GM12864 (cell line): Measurements from ENCODE around the gene TRPM1.

Experiments
- DNase-seq: peaks from one replicate; pipeline ENCODE4 v3.0.0-alpha.2; 2011; ENCODE audit warnings: low read depth
- H3K4me3 ChIP-seq: 2 replicates; pipeline ENCODE4 v1.5.1; 2011; ENCODE audit warnings: mild to moderate bottlenecking, low read depth, low read length, control low read depth
- TF ChIP-seq, protein P1 (sequence below): IDR thresholded peaks from 2 replicates; pipeline ENCODE4 v1.5.1; 2011; ENCODE audit warnings: low read depth, mild to moderate bottlenecking, moderate library complexity, low read length, control low read depth, inconsistent platforms; ENCODE audit errors: missing control alignments

Gene TRPM1

DNA sequence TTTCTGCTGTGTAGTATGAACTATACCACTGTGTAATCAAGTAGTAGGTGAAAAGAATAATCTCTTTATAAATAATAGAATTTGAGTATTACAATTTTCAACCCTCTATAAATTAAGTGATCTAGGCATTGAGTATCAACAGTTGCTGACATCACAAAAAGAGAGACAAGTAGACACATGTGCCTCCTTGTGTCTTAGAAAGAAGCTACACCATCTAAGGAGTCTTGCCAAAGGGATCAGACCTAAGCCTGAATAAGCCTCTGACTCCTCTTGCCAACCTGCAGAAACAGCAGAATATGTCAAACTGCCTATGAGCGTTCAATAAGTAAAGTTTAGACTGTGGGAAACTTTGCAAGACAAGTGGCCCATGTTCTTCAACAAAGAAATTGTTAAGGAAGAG is 104.3 kb downstream of the TRPM1 start:
- TF ChIP-seq, protein P1, sequence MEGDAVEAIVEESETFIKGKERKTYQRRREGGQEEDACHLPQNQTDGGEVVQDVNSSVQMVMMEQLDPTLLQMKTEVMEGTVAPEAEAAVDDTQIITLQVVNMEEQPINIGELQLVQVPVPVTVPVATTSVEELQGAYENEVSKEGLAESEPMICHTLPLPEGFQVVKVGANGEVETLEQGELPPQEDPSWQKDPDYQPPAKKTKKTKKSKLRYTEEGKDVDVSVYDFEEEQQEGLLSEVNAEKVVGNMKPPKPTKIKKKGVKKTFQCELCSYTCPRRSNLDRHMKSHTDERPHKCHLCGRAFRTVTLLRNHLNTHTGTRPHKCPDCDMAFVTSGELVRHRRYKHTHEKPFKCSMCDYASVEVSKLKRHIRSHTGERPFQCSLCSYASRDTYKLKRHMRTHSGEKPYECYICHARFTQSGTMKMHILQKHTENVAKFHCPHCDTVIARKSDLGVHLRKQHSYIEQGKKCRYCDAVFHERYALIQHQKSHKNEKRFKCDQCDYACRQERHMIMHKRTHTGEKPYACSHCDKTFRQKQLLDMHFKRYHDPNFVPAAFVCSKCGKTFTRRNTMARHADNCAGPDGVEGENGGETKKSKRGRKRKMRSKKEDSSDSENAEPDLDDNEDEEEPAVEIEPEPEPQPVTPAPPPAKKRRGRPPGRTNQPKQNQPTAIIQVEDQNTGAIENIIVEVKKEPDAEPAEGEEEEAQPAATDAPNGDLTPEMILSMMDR = no peak
- no peak overlapping the region for H3K4me3 ChIP-seq
- DNase-seq = no peak

DNA sequence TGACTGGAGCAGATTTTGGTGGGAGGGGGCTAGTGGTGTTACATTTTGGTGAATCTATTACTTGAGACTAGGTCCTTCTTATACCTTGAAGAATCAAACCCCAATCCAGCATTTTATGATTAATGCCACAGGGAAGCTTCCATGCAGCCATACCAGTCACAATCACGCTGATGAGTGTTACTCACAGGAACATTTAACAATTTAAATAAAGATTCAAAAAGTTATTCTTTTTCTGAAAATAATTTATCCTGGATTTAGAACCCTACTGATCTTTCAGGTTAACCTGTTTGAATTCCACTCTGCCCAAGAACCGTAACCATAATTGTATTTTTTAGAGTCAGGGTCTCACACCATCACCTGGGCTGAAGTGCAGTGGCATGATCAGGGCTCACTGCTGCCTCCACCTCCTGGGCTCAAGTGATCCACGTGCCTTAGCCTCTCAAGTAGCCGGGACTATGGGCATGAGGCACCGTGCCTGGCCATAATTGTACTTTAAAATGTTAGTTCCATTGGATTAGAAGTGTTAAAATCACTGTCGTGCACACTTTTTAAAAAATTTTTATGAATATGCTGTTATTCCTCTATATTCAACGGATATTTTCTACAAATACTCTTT is 109.2 kb downstream of the TRPM1 start:
- DNase-seq = no peak
- TF ChIP-seq, protein P1 = no peak
- H3K4me3 ChIP-seq = peak overlapping the region; percentile 99

DNA sequence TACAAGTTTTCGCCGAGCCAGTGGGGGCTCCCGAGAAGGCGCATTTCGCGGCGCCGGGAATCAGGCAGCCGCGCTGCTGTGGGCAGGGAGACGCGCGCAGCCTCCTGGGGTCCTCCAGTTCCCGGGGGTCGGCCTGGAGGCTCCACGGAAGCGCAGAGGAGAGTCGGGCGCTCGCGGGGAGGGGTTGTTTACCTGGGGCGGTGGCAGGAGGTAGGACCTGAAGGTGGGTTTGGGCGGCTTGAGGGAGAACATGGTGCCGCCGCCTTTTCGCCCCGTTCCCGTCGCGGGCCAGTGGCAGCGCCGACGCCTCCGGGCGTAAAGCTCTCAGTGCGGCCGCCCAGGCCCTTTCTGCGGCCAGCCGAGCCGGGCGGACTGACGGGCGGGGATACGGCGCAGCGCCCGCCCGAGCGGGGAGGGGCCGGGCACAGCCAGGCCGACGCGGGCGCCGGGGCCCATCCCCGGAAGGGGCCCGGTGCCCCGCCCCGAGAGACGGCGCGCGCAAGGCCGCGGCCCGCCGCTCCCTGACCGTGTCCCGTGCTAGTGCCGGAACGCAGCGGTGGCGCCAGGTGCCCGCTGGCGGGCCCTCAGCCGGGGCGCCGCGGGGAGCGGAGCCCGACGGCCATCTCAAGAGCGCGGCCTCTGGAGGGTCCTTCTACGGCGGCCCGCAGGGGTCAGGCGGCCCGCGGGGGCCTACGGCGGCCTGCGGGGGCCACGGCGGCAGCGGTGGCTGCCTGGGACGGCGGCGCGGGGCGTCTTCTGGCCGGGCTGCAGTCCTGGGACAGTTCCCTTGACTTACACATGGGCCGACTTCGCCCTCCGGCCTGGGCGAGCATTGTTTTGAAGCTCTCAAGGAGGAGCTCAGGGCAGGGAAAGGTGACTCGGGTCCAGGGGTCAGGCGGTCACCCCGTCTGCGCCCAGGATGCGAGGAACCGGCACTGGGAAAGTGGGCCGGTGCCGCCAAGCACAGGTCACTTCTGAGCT is 110.0 kb downstream of the TRPM1 start, which contains the start of gene MTMR10:
TSS of gene MTMR10 (minus strand) at position 374 of the 981 bp plus-strand sequence. CDS start at position 252, 122 bp downstream.
- TF ChIP-seq, protein P1 = no peak
- DNase-seq = no peak
- peak within 1 kb of the TSS; percentile 99 for H3K4me3 ChIP-seq

DNA sequence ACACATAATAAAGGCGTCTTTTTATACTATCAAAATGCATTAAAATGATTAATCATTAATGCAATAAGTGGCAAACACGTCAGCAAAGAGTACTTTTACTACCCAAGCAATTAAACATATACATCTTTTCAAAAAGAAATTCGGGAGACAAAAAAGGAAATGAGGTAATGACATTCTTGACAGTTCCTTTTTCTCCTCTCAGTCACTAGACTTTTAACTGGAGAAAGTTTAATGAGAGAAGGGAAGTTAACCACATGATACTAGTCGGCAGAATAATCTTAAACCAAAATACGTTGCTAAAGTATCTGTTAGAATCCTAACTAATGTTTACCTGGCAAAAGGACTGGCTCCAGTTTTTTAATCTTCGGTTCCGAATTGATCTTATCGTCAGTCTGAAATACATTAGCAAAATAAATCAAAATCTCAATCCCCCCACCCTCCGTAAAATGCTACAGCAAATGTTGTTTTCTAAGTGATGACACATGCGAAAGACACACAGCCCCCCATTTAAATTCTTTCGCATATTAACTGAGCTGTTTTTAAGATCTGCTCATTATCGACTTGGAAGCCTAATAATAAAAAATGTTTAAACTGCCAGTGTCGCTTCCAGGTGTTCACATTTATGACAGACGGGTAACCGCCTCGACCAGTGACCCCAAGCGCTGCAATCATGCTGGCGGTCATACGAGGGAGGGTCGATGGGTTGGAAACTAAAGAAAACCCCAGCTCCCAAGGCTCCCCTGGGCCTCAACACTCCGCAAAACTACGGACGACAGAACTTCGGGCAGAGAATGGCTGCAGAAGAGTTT is 110.9 kb downstream of the TRPM1 start:
- TF ChIP-seq, protein P1 = no peak
- peak overlapping the region; percentile 99 for H3K4me3 ChIP-seq
- no peak for DNase-seq

DNA sequence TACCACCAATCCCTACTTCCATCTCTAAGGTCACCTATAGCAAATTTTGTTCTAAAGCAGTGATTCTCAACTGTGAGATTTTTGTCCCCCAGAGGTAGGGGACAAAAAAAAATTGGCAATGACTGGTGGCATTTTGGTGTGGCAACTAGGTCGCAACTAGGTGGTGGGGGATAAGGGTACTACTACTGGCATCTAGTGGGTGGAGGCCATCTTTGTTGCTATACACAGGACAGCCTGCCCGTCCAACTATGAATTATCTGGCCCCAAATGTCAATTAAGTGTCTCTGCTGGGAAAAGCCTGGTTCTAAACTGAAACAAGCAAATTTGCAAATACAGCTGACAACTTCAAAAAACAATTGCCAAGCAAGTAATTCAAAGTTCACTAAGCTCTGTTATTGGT is 111.5 kb downstream of the TRPM1 start:
- H3K4me3 ChIP-seq = peak overlapping the region; percentile 99
- no peak for DNase-seq
- TF ChIP-seq, protein P1 = peak; percentile 2

DNA sequence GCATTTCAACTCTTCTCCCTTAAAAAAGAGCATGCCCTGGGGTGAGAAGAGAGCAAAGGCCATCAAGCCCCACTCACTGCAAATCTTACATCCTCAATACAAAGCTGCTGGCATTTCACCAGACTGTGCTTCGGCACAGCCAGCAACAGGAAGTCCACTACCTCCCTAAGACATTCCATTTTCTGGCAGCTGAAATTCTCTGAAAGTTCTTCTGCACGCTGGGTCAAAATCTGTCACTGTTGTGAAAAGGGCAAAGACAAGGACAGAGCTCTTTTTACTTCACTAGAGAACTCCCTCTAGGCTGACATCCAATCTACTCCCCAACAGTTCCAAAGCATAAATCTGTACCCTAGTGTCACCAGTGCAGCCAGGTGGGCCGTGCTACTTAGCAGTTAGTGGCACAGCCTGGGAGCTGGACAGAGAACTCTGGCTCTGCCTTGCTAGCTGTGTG is 116.4 kb downstream of the TRPM1 start:
- TF ChIP-seq, protein P1 = no peak
- DNase-seq = no peak
- no peak overlapping the region for H3K4me3 ChIP-seq
